DMS 273 treated with DMSO at 0.1 percent for 48 hours (cell line): ENCODE measurements around the gene PTPN14.
"Not testable (repeated sequence)": the region's sequence is repeated elsewhere in the genome, so short reads cannot be mapped to it uniquely, and the experiment has no call there.

Source experiments
- DNase-seq: peaks from one replicate; lab custom pipeline; 2025; lab: John Stamatoyannopoulos, UW

PTPN14 gene

GRCh38 chr1:214394569-214394968 lies 156.8 kb downstream of the PTPN14 start:
- not testable (repeated sequence) for DNase-seq

GRCh38 chr1:214393086-214393485 lies 158.3 kb downstream of the PTPN14 start:
- DNase-seq, result no peak

- no peak for DNase-seq
Measured at GRCh38 chr1:214391873-214392645, 159.3 kb downstream of the PTPN14 start.

- no peak for DNase-seq
Measured at GRCh38 chr1:214389734-214390133, 161.7 kb downstream of the PTPN14 start.

- DNase-seq, result no peak
Measured at GRCh38 chr1:214386747-214387146, 164.7 kb downstream of the PTPN14 start.

GRCh38 chr1:214386333-214386732 lies 165.1 kb downstream of the PTPN14 start:
- DNase-seq, result no peak

- no peak for DNase-seq
Measured at GRCh38 chr1:214385428-214385827, 166.0 kb downstream of the PTPN14 start.

GRCh38 chr1:214384373-214385079 lies 166.9 kb downstream of the PTPN14 start:
- DNase-seq, result no peak

- no peak for DNase-seq
Measured at GRCh38 chr1:214383381-214384372, 167.7 kb downstream of the PTPN14 start.

GRCh38 chr1:214380986-214381695 lies 170.3 kb downstream of the PTPN14 start:
- no peak for DNase-seq

GRCh38 chr1:214380396-214380795 lies 171.0 kb downstream of the PTPN14 start:
- DNase-seq, result no peak

GRCh38 chr1:214379236-214379970 lies 172.0 kb downstream of the PTPN14 start:
- no peak for DNase-seq

- DNase-seq, result no peak
Measured at GRCh38 chr1:214378492-214378891, 172.9 kb downstream of the PTPN14 start.

GRCh38 chr1:214377886-214378285 lies 173.5 kb downstream of the PTPN14 start:
- no peak for DNase-seq

- no peak for DNase-seq
Measured at GRCh38 chr1:214377485-214377884, 173.9 kb downstream of the PTPN14 start.

GRCh38 chr1:214372092-214372491 lies 179.3 kb downstream of the PTPN14 start:
- no peak for DNase-seq

- DNase-seq, result no peak
Measured at GRCh38 chr1:214370615-214371014, 180.8 kb downstream of the PTPN14 start.

- DNase-seq, result no peak
Measured at GRCh38 chr1:214369364-214369763, 182.0 kb downstream of the PTPN14 start.

- DNase-seq, result no peak
Measured at GRCh38 chr1:214367841-214368240, 183.6 kb downstream of the PTPN14 start.

GRCh38 chr1:214364786-214365295 lies 186.6 kb downstream of the PTPN14 start:
- no peak for DNase-seq

- DNase-seq, result no peak
Measured at GRCh38 chr1:214364386-214364785, 187.0 kb downstream of the PTPN14 start.
